Loucy (cell line): ENCODE results near the gene EEPD1.

Experiments
- CTCF ChIP-seq: fragments of 200-600 bp; sonication (generic); conservative IDR thresholded peaks from 2 replicates; pipeline ENCODE4 v1.5.1; 2014; ENCODE audit warnings: mild to moderate bottlenecking, antibody characterized with exemption, low read length
- EZH2phosphoT487 ChIP-seq: fragments of 200-600 bp; IDR thresholded peaks from 2 replicates; pipeline ENCODE4 v1.6.1; 2018; ENCODE audit warnings: antibody characterized with exemption, mild to moderate bottlenecking, moderate library complexity, borderline replicate concordance

DNA sequence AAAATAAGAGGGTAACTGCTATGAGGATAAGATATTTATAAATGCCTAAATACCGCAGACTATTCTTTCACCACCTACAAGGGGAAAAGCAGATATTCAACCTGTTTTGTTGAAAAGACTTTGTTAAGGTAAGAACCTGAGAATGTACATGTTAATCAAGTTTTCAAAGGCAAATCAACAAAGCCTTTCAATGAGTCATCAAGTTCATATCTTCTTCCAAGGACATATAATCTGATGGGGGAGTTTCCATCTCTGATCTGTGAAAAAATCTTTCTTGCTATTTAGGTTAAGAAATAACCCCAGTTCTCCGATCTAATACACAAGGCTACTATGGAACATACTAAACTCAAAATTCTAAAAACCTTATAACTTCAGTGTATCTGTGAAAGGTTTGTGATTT is 196.6 kb downstream of the EEPD1 start:
- no peak for TF ChIP-seq CTCF
- TF ChIP-seq EZH2phosphoT487 = no peak
